ENCODE results near the gene CETN2. TPM values are rescaled to one million over a fixed set of nuclear protein-coding genes. Genes with fewer than 3 reads are reported as not detected.

Gene CETN2
- total RNA-seq, 4 donors from 2014 or later, result 21.6 to 43.7 (median 28.3) TPM

GRCh38 chrX:152872522-152872921 lies 42.0 kb upstream of the CETN2 start:
- H3K9me3 ChIP-seq, result no peaks in the 10 kb centered on the region
- no peaks in the 10 kb centered on the region for H3K4me1 ChIP-seq
- no peak overlapping the region for H3K4me3 ChIP-seq
- no peak for DNase-seq (ENCODE audit: low spot score in 2 of 2)
- TF ChIP-seq POLR2A (IDR thresholded peaks at IDR 0.05), result no peak
- TF ChIP-seq EP300 (IDR thresholded peaks at IDR 0.05), result no peak
- TF ChIP-seq CTCF (IDR thresholded peaks at IDR 0.05), result no peak
- H3K27me3 ChIP-seq, result no peaks in the 10 kb centered on the region
- H3K36me3 ChIP-seq, result peaks cover 0 to 35% (median 0%) of the 10 kb centered on the region in 3 donors
- H3K27ac ChIP-seq, result no peak overlapping the region
- 40% methylated on average over 2 of the region's 2 CpGs; no CpG with 5 or more reads in 1 of the 2 donors for WGBS, 2 donors

GRCh38 chrX:152871260-152871659 lies 40.7 kb upstream of the CETN2 start:
- Histone ChIP-seq H3K4me1 (no peaks in the 10 kb centered on the region), H3K9me3 (no peaks in the 10 kb centered on the region), H3K36me3 (peaks cover 0 to 47% (median 0%) of the 10 kb centered on the region in 3 donors), H3K4me3 (no peak overlapping the region), H3K27me3 (no peaks in the 10 kb centered on the region), H3K27ac (no peak overlapping the region)
- WGBS, 2 donors, result 80 to 82% methylated on average over 8 to 9 of the region's 9 CpGs
- DNase-seq (ENCODE audit: low spot score in 2 of 2), result no peak
- TF ChIP-seq CTCF (IDR thresholded peaks at IDR 0.05), result no peak
- no peak for TF ChIP-seq POLR2A (IDR thresholded peaks at IDR 0.05)
- no peak for TF ChIP-seq EP300 (IDR thresholded peaks at IDR 0.05)

GRCh38 chrX:152869972-152870371 lies 39.4 kb upstream of the CETN2 start:
- Histone ChIP-seq H3K36me3 (peaks cover 0 to 59% (median 0%) of the 10 kb centered on the region in 3 donors), H3K4me3 (no peak overlapping the region), H3K27ac (no peak overlapping the region), H3K9me3 (no peaks in the 10 kb centered on the region), H3K27me3 (no peaks in the 10 kb centered on the region), H3K4me1 (no peaks in the 10 kb centered on the region)
- DNase-seq (ENCODE audit: low spot score in 2 of 2), result no peak
- TF ChIP-seq POLR2A (IDR thresholded peaks at IDR 0.05) (no peak), EP300 (IDR thresholded peaks at IDR 0.05) (no peak), CTCF (IDR thresholded peaks at IDR 0.05) (no peak)
- 75 to 89% methylated on average over 6 to 7 of the region's 7 CpGs for WGBS, 2 donors

- no peaks in the 10 kb centered on the region for H3K4me1 ChIP-seq
- WGBS, 2 donors, result 88 to 95% methylated on average over 3 to 5 of the region's 5 CpGs
- H3K27me3 ChIP-seq, result no peaks in the 10 kb centered on the region
- H3K36me3 ChIP-seq, result peaks cover 0 to 69% (median 0%) of the 10 kb centered on the region in 3 donors
- H3K4me3 ChIP-seq, result no peak overlapping the region
- no peak for DNase-seq (ENCODE audit: low spot score in 2 of 2)
- TF ChIP-seq EP300 (IDR thresholded peaks at IDR 0.05), result no peak
- no peak overlapping the region for H3K27ac ChIP-seq
- H3K9me3 ChIP-seq, result no peaks in the 10 kb centered on the region
These were observed 35.8 kb upstream of the CETN2 start for GRCh38 chrX:152866386-152866785.

GRCh38 chrX:152865232-152865920 lies 34.8 kb upstream of the CETN2 start:
- H3K27ac ChIP-seq, result no peak overlapping the region
- H3K4me3 ChIP-seq, result no peak overlapping the region
- TF ChIP-seq CTCF (IDR thresholded peaks at IDR 0.05) (no peak), POLR2A (IDR thresholded peaks at IDR 0.05) (no peak), EP300 (IDR thresholded peaks at IDR 0.05) (no peak)
- no peaks in the 10 kb centered on the region for H3K27me3 ChIP-seq
- no peaks in the 10 kb centered on the region for H3K4me1 ChIP-seq
- DNase-seq (ENCODE audit: low spot score in 2 of 2), result peak in 1 of 2 donors; percentile 4
- H3K9me3 ChIP-seq, result no peaks in the 10 kb centered on the region
- H3K36me3 ChIP-seq, result peaks cover 0 to 63% (median 0%) of the 10 kb centered on the region in 3 donors
- 80 to 94% methylated on average over 6 to 17 of the region's 17 CpGs for WGBS, 2 donors
